HG03571 (cell line): ENCODE measurements around the gene PIMREG.

ENCODE experiments used
- ATAC-seq: cut with Tn5 transposase; IDR thresholded peaks from one replicate; pipeline ENCODE4 v1.9.1; 2021; ENCODE audit not compliant: unreplicated experiment

The PIMREG gene

DNA sequence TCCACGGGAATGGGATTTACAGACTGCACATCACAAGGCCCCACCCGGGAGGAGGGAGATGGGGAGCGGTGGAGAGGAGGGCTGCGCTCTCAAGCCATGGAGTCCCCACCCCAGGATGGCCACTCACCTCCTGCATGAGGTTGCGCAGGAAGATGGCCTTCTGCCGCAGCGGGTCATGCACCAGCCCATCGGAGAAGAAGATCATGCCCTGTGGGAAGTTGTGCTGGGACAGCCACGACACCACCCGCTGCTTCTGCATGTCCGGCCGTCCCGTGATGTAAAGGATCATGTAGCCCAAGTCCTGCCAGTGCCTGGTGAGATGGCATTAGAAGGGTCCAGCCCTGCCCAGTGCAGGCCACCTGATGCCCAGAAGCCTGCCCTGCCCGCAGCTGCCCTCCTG is 17.0 kb downstream of the PIMREG start:
- ATAC-seq = no peak

DNA sequence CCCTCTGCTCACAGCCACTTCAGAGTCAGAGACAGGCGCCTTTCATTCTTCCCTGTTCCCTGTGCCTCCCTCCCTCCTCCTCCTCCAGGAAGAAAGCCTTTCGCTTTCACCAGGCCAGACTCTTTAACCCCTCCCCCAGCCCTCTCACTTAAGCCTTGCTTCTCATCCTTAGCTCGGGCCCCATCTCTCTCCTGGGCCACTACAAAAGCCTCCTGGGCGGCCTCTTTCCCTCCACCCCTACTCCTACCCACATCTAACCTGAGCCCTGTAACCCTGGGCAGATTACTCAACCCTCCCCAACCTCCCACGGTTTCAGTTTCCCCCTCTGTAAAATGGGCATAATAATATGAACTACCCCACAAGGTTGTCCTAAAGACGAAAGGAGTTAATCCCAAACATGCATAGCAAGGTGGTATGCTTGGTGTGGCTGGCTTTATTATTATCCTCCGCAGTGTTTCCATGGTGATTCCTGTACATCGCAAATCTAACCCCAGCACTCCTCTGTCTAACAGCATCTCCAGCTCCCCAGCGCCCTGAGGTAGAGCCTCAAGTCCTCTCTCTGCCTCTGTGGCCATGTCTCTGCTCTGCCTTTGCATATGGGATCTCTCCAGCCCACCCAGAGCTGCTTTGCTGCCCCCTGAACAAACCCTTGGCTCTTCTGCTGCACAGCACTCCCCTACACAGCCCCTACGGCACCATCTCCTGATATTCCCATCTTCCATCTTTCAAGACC is 17.7 kb downstream of the PIMREG start:
- ATAC-seq = no peak

DNA sequence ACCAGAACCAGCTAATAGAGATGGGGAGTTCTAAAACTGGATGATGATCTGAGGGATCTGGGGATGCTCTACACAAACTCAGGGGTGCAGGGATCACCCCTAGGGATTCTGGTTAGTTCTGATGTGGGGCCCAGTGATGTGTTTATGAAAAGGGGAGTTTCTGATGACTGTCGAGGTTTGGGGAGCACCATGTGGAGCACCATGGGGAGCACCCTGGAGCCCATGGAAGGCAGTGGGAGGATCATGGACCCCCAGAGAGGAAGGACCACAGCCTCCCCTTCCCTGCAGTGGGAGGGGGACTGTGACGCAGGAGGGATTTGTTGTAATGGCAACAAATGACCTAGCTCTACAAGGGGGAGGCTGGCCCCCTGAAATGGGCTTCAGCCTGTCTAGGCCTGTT is 18.4 kb downstream of the PIMREG start:
- no peak for ATAC-seq

DNA sequence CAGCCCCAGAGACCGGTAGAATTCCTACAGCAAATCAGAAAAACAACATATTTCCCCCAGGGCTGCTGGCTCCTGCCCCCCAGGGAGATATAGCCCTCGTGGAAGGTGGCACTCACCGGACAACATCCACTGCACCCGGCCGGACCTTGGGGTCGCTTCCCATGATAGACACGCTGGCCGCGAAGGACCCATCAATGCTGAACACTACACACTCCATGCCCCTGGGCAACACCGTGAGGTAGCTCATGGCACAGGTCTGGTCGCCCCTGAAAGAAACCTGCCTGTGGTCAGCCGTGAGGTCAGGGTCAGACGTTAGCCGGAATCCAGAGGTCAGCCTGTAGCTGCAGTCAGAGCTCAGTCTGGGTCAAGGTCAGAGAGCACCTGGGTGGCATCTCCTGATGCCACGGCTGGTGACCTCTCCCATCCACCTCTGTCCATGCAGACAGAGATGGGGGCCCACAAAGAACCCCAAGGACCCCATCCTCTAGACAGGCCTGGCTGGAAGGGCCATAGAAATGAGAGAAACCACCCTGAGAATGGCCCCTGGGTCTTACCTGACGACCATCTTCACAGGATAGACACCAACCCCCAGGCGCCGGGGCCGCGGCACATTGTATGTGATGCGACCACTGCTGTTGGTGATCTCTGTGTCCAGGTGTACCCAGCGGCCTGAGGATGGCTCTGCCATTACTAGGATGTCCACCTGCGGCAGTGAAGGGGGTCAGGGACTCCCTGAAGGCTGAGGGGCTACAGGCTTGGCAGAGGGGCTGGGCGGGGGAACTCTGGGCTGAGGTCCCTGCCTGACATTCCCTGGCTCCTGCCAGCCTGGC is 19.6 kb downstream of the PIMREG start:
- no peak for ATAC-seq

DNA sequence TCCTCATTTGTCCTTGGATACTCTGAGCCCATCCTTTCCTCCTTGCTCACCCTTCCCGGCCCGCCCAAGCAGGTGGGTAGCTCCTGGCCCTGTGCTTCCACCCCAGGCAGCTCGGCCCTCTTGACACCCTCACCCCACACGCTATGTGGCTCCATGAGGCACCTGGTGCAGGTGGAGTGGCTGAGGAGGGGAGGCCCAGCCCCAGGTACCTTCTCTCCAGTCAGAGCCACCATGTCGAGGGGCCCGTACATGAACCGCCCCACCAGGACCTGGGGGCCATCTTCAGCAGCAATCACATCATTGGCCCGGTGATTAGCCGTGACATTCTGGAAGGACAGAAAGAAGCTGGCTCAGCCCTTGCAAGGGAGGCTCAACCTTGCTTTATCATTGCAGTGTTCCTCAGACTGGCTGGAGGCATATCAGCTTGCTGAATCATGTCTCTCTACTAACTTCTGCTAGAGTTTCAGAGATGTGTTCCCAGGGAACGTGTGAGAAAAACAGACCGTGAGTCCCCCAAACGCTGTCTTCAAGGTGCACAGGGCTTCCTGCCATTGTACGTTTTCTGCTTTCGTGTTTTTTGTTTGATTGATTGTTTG is 20.3 kb downstream of the PIMREG start:
- ATAC-seq = no peak

DNA sequence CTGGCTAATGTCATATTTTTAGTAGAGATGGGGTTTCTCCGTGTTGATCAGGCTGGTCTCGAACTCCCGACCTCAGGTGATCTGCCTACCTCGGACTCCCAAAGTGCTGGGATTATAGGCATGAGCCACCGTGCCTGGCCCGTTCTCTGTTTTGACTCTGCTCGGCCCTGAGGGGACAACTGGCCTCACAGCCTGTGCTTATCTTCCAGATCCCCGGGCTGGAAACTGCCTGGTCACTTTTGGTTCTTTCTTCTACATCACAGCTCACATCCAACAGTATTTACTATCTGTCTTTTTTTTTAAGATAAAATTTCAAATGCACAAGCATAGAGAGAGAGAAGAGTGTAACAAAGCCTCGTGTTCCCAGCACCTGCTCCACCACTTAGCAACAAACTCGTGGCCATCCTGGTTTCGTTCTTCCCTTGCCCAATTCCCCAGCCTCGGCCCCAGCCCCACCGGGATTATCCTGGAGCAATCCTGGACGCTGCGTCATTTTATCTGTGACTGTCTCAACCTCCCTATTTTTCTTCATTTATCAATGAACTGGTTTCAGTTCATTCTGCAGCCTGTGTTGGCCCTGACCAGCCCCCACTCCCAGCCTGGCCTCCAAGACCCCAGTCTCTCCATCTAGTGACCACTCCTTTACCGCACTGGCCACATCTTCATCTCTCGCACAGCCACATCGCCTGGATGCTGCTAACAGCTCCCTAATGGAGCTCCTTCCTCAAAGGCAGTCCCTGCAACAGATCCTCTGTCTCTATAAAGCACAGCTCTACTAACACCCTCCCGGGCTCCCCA is 21.1 kb downstream of the PIMREG start:
- ATAC-seq = no peak

DNA sequence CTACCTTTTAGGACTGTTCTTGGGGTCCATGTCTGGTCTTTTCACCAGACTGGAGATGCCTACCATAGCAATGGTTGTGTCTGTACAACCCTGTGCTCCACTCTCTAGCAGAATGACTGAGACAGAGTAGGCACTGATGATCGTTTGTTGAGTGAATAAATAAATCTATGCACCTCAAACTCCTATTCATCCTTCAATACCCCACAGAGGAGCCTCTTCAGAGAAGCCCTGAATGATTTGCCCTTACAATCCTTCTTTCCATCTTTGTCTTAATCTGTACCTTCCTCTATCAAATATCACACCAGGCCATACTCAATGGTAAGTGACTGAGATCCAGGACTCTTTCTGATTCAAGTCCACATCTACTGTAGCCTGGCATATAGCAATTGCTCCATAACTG is 23.3 kb downstream of the PIMREG start:
- ATAC-seq = no peak

DNA sequence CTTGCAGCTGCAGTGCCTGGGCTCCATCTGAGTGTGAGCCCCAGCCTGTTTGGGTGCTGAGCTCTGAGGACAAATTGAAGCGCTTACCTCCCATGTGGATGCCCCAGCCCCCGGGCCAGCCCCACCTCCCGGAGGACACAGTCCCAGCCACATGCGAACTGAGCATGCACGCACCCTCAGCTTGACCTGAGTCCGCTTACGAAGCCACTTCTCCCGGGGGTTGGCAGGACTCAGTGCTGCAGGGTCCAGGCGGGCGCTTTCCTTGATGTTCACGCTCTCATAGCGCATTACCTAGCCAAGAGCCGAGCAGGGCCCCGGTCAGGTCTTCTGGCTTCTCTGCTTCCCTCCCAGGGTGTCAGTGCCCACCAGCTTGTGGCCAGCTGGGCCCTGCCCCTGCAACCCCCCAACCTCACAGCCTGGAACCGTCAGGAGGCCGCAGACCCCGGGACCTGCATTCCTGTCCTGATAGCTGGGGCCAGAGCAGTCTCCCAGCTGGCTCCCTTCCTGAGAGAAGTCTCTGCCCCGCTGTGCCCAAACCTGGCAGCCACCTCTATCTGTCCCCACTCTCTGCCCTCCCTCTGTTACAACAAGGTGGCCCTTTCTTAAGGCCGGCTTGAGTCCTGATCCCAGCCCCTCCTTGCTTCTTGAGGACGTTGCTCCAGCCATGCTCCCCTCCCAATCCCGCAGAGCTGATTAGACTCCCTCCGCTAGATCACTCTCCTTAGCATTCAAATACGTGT is 24.0 kb downstream of the PIMREG start:
- no peak for ATAC-seq

DNA sequence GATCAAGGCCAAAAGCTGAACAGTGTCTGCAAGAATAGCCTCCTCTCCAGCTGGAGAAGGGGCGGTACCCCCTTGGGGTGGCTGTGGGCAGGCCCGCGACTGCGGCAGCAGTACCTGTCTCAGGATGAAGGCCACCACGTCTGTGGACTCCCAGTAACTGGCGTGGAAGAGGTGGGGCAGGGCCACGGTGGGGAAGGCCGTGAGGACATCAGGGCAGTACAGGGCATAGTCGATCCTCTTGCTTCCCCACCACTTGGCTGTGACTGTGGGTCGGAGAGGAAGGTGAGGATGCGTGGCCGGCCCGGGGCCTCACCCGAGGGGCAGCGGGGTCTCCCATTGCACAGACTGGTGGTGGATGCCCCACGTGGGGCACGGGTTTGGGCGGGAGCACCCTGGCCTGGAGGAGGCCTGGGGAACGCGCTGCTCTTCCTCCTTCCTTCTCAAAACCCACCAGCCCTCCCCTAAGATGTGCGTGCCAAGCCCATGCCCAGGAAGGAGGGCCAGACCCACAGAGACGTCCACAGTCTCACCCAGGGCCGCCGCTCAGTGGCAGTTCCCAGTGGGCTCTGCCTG is 26.0 kb downstream of the PIMREG start:
- ATAC-seq = no peak

DNA sequence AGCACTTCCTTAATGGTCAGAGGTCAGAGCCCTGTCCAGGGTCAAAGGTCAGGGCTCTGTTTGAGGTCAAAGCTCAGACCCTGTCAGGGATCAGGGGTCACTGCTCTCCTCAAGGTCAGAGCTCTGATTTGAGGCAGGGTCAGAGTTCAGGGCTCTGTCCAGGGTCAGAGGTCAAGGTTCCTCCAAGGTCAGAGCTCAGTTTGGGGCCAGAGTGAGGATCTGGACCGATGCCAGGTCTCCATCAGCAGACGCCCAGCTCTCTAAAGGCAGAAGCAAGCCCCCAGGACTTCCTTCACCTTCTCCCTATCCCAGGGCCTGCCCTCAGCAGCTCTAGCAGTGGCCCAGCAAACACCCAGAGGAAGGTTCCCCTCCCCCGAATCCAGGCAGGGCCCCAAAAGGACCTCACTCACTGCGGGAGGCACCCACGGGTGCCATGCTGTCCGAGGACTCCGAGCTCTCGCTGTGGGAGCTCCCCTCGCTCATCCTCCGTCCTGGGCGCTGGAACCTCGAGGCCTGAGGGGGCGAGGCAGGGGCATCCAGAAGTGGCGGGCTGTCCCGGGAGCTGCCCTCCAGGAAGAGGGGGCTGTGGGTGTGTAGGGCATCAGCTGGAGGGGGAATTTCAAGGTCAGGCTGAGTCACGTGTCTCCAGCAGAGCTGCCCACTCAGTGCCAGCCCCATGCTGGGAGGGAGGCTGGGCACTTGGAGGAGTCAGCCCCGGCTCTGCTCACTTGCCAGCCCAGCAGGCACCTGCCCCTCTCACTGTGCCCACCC is 26.7 kb downstream of the PIMREG start:
- no peak for ATAC-seq

DNA sequence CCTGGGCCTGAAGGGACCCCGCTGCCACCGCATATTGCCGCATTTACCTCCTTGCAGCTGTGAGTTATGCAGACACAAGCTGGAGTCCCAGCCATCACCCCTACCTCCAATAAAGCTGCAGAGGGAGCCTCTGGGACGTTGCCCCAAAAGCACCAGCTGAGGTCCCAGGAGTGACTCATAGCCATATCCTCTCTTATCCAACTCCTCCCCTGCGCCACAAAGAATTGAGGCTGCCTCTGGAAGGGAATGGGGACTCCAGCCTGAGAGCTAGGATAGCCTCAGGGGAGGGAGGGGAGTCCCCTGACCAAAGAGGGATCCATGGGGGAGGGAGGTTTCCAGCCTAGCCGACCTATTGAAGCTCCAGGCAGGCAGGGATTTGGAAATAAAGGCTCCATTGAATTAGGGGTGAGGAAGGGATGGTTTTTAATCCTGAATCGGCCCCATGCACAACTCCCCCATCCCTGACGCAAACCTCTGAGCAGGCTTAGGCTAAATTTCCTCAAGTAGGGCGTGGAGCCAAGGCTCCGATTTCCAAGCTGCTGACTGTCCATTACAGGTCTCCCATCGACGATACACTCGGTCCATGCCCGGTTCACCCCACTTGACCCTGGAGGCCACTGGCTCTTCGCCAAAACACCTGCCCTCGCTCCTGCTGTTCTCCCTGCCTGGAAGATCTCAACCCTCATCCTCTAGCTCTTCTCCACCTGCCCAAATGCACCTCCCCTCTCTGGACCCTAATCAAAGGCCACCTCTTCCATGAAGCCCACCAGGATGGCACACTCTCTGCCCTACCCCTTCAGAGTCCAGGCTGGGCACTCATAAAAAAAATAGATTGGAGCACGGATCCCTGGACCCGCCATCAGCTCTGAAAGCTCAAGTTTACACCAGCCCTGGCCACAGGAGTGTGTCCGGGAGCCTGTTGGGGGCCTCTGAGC is 27.5 kb downstream of the PIMREG start:
- ATAC-seq = no peak

DNA sequence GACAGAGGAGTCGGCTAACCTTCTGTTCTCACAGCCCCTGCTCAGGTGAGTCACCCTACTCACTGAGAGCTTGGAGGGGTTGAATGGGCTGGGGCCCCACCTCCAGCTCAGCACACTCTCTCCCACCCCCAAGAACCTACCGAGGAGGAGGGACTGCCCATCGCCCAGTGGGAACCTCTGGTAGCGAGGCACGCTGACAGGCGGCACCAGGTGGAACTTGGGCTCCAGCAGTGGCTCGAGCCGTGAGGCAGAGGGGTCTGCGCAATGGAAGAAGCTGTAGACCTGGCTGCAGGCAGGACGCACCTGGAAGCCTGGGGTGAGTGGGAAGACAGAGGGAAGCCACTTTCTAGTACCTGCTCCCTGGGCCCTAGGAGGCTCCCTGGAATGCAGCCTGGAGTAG is 28.3 kb downstream of the PIMREG start:
- ATAC-seq = no peak

DNA sequence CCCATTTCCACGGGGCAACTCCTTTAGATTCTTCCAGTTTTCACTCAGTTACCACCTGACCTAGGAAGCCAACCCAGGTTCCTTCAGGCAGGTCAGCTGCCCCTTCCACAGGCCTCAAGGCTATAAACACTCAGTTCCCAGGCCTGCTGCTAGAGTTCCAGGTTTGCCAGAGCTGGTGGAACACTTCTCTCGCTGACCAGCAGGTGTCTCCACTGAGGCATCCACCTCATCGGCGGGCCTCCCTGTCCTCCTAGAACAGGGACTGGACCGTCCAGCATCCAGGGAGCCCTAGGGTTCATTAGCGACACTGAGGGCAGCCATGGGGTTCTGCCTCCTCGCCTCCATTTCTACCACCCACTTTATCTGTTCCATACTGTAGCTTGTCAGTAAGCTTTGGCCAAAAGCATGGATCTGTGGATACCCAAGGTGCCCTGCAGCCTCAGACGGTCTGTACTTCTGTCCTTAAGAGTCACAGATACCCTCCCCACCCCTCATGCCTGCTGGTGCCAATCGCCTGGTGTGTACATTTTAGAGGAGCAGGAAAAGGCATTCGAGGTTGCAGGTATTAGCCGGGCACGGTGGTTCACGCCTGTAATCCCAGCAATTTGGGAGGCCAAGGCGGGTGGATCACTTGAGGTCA is 29.0 kb downstream of the PIMREG start:
- no peak for ATAC-seq

DNA sequence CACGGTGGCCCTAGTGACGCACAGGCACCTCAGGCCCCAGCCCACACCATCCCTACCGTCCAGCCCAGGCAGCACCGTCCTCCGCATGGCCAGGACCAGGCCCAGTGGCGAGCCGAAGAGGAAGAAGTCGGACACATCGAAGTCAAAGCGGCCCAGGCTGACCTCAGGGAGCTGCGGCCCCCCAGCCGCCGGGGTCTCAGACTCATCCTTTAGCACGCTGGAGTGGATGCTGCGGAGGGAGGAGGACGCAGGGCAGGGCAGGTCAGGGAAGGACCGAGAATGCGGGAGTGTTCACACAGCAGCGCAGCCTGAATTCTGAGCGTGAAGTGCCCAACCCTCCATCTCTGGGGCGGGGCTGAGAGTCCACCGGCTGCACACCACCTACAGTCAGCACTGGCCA is 30.1 kb downstream of the PIMREG start:
- ATAC-seq = no peak

DNA sequence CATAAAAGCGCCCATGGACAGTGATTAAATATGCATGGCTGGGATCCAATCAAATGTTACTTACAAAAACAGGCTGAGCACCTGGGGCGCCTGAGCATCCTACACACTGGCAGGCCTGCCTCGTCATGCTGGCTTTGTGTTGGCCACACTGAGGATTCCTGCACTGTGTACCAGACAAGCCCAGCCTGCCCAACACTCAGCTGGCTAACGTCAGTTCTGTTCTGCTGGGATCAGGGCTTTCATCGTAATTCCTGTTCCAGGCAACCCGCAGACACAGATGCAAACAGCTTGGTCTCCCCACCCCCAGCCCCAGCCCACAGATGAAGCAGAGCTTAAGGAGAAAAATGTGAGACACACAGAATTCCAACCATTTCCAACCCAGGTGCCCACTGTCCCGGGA is 30.7 kb downstream of the PIMREG start:
- ATAC-seq = no peak

DNA sequence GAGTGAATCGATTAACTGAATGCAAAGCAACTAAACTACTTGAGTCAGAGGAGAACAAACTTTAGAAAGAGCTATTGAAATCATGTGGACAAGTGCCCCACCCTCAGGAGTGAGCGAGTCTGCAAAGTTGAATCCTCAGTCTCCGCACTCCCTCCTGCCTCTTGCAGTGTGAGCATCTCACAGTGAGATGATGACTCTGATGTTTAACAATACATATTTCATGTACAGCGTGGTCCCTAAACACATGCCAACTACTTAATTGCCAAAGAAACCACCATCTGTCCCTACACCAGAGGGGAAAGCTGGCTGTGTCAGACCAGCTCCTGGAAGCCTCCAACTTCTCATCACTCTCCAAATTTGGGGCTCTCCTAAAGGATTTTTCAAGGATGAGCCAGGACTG is 31.2 kb downstream of the PIMREG start:
- ATAC-seq = no peak

DNA sequence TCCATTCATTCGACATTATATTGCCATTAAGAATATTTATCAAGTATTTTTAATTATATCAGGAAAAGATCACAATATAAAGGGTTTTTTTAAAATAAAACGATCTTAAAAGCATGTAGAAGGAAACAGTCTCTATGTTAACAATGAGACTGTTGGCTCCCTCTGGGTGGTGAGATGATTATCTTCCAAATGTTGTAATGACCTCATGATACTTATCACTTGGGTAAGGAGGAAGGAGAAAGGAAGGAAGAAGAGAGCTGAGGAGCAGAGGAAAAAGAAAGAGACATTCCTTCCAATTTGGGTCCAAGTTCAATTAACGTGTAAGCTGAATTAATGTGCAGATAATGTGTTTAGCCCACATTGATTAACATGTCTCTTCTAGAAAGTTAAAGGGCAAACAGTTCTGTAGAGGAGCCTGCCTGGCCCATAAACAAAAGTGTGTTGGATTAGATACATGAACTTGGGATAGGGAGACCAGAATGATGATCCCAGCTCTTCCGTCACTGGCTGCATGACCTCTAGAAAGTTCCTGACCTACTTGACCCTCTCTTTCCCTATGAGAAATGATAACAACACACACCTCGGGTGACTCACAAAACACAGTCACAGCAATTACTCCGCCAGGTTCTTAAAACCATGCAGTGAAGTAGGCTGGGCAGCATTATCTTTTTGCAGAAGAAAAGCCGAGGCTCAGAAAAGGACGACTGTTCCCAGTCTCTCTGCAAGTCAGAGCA is 32.0 kb downstream of the PIMREG start:
- no peak for ATAC-seq
